DMS53 treated with DMSO at 0.1 percent for 48 hours (cell line): Measurements from ENCODE around the gene NRG3.
A peak's percentile ranks its signal among the peaks of the same experiment; 100 is the strongest.
"Not testable (repeated sequence)": the region's sequence is repeated elsewhere in the genome, so short reads cannot be mapped to it uniquely, and the experiment has no call there.

Experiments used
- DNase-seq: peaks from one replicate; lab custom pipeline; 2025; ENCODE audit not compliant: unreplicated experiment; lab: John Stamatoyannopoulos, UW

The NRG3 gene

GRCh38 chr10:82653244-82654155, 778.5 kb downstream of the NRG3 start:
- no peak for DNase-seq

GRCh38 chr10:82660205-82660604, 785.2 kb downstream of the NRG3 start:
- DNase-seq, result no peak

GRCh38 chr10:82660986-82661385, 786.0 kb downstream of the NRG3 start:
- peak; percentile 46 for DNase-seq

- no peak for DNase-seq
These were observed 786.7 kb downstream of the NRG3 start for GRCh38 chr10:82661701-82662100.

- no peak for DNase-seq
These were observed 793.4 kb downstream of the NRG3 start for GRCh38 chr10:82668221-82668895.

- no peak for DNase-seq
These were observed 799.0 kb downstream of the NRG3 start for GRCh38 chr10:82674036-82674435.

- not testable (repeated sequence) for DNase-seq
These were observed 802.9 kb downstream of the NRG3 start for GRCh38 chr10:82677932-82678331.

- not testable (repeated sequence) for DNase-seq
These were observed 803.5 kb downstream of the NRG3 start for GRCh38 chr10:82678451-82678850.

GRCh38 chr10:82680608-82681007, 805.6 kb downstream of the NRG3 start:
- no peak for DNase-seq

- DNase-seq, result no peak
These were observed 809.0 kb downstream of the NRG3 start for GRCh38 chr10:82683945-82684344.

GRCh38 chr10:82685087-82685486, 810.1 kb downstream of the NRG3 start:
- DNase-seq, result no peak

GRCh38 chr10:82691211-82691610, 816.2 kb downstream of the NRG3 start:
- no peak for DNase-seq

GRCh38 chr10:82692458-82692857, 817.5 kb downstream of the NRG3 start:
- no peak for DNase-seq

GRCh38 chr10:82721831-82722230, 846.8 kb downstream of the NRG3 start:
- DNase-seq, result no peak

GRCh38 chr10:82722273-82722672, 847.3 kb downstream of the NRG3 start:
- no peak for DNase-seq

- DNase-seq, result no peak
These were observed 861.3 kb downstream of the NRG3 start for GRCh38 chr10:82736305-82736704.

GRCh38 chr10:82737549-82737948, 862.6 kb downstream of the NRG3 start:
- no peak for DNase-seq

- no peak for DNase-seq
These were observed 863.6 kb downstream of the NRG3 start for GRCh38 chr10:82738592-82738991.

- DNase-seq, result peak; percentile 6
These were observed 867.5 kb downstream of the NRG3 start for GRCh38 chr10:82742478-82742877.

GRCh38 chr10:82742898-82743297, 867.9 kb downstream of the NRG3 start:
- DNase-seq, result no peak

- DNase-seq, result no peak
These were observed 875.5 kb downstream of the NRG3 start for GRCh38 chr10:82750538-82750937.

- no peak for DNase-seq
These were observed 882.4 kb downstream of the NRG3 start for GRCh38 chr10:82757397-82757796.
